Naive thymus-derived CD4-positive, alpha-beta T cell (primary cell): ENCODE measurements around the gene GATB. TPM values are rescaled to one million over a fixed set of nuclear protein-coding genes. Genes with fewer than 3 reads are reported as not detected.

ENCODE experiments used
- ATAC-seq: fragments of 150-1000 bp; cut with Tn5 transposase; 2 replicates; pipeline ENCODE4 v1.10.0; 2021; ENCODE audit warnings: mild to moderate bottlenecking, moderate library complexity
- CTCF ChIA-PET: fragments of 350-600 bp; sonication (Branson Sonifier 250); formaldehyde crosslinking; loops from one replicate; lab custom pipeline; 2021; ENCODE audit warnings: antibody characterized with exemption; lab: Charles Lee
- POLR2A ChIA-PET: fragments of 350-600 bp; sonication (Branson Sonifier 250); formaldehyde crosslinking; loops from one replicate; lab custom pipeline; 2021; ENCODE audit warnings: antibody characterized with exemption, inconsistent platforms; lab: Charles Lee
- DNase-seq, 9 donors: peaks; one replicate each; pipeline versions ENCODE4 v3.0.0 to v3.0.0-alpha.2; 2020 to 2022; ENCODE audit warnings: mixed read lengths in 1 of 9
- H3K27ac ChIP-seq: one replicate; pipeline ENCODE4 v1.7.0; 2013; ENCODE audit warnings: mild to moderate bottlenecking, low read depth, low read length, moderate library complexity
- H3K27me3 ChIP-seq, 2 donors: one replicate each; pipeline ENCODE4 v1.7.0; 2013; ENCODE audit warnings: low read length in 2 of 2, mild to moderate bottlenecking in 2 of 2, moderate library complexity in 2 of 2; ENCODE audit not compliant: control insufficient read depth in 2 of 2, insufficient read depth in 2 of 2
- H3K36me3 ChIP-seq, 3 experiments: 1 replicate in 2 of 3; 2 replicates in 1 of 3; pipeline ENCODE4 v1.7.0; 2013; ENCODE audit warnings: low read length in 3 of 3, mild to moderate bottlenecking in 3 of 3, moderate library complexity in 1 of 3; ENCODE audit not compliant: insufficient read depth in 3 of 3, control insufficient read depth in 2 of 3
- H3K4me1 ChIP-seq, 2 donors: one replicate each; pipeline ENCODE4 v1.7.0; 2013; ENCODE audit warnings: low read length in 2 of 2, mild to moderate bottlenecking in 2 of 2, moderate library complexity in 1 of 2; ENCODE audit not compliant: control insufficient read depth in 2 of 2, insufficient read depth in 2 of 2
- H3K4me3 ChIP-seq: 2 replicates; pipeline ENCODE4 v1.7.0; 2013; ENCODE audit warnings: mild to moderate bottlenecking, low read length
- H3K9me3 ChIP-seq, 3 experiments: 1 replicate in 2 of 3; 2 replicates in 1 of 3; pipeline ENCODE4 v1.7.0; 2013; ENCODE audit warnings: low read length in 3 of 3; ENCODE audit not compliant: control insufficient read depth in 2 of 3
- H3K27ac Mint-ChIP-seq, 9 donors: one replicate each; pipeline ENCODE4 v1.8.0; 2020 to 2022; ENCODE audit warnings: mixed read lengths in 9 of 9, mild to moderate bottlenecking in 8 of 9, moderate library complexity in 5 of 9, inconsistent platforms in 2 of 9
- H3K27me3 Mint-ChIP-seq, 5 donors: one replicate each; pipeline ENCODE4 v1.8.0; 2021 to 2022; ENCODE audit warnings: mixed read lengths in 5 of 5, mild to moderate bottlenecking in 1 of 5
- H3K36me3 Mint-ChIP-seq, 5 donors: one replicate each; pipeline ENCODE4 v1.8.0; 2020 to 2022; ENCODE audit warnings: mixed read lengths in 5 of 5, mild to moderate bottlenecking in 3 of 5, inconsistent platforms in 1 of 5
- H3K4me1 Mint-ChIP-seq, 7 donors: one replicate each; pipeline ENCODE4 v1.8.0; 2020 to 2022; ENCODE audit warnings: mixed read lengths in 7 of 7, mild to moderate bottlenecking in 3 of 7, inconsistent platforms in 1 of 7
- H3K4me3 Mint-ChIP-seq, 10 donors: one replicate each; pipeline ENCODE4 v1.8.0; 2020 to 2022; ENCODE audit warnings: mild to moderate bottlenecking in 10 of 10, mixed read lengths in 10 of 10, moderate library complexity in 6 of 10, inconsistent platforms in 2 of 10
- H3K9me3 Mint-ChIP-seq, 11 donors: one replicate each; pipeline ENCODE4 v1.8.0; 2020 to 2022; ENCODE audit warnings: mixed read lengths in 11 of 11, mild to moderate bottlenecking in 4 of 11, inconsistent platforms in 1 of 11, moderate library complexity in 1 of 11
- intact Hi-C, 2 donors: fragments of 100-400 bp; cut with micrococcal nuclease; formaldehyde crosslinking; loops; one replicate each; pipeline ENCODE4 v1.15.1; 2023
- polyA plus RNA-seq, 2 donors: library from polyadenylated mRNA; unstranded; fragments of 300-500 nt; fragmentation: Illumina TruSeq; gene quantifications; one replicate each; pipeline ENCODE4 v1.2.3, GENCODE V29; 2021
- total RNA-seq, 6 experiments: library from RNA in 5 of 6; stranded (reverse) in 5 of 6; gene quantifications; 1 replicate in 5 of 6; 2 replicates in 1 of 6; pipeline ENCODE4 v1.2.3 and lab custom pipeline; 2021 to 2026

The GATB gene
- total and polyA plus RNA-seq, 7 experiments from 2014 or later: 10.5 to 17.8 (median 14.2) TPM

DNA sequence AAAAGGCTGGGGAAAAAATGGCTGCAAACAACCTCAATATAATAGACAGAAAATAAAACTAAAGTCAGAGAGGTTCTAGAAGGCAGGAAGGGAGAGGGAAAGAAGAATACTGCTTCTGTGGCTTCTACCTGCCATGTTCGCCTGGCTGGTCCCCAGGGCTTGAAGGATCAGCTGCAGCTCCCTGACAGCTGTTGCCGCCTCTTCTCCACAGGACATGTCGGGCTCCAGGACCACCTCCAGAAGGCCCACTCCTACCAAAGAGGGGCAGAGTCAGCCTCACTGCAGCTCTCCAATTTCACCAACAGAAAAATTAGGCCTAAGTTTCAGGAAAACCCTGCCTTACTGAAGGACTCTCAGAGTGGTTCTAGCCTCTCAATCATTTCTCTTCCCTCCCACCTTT, 44.9 kb downstream of the GATB start:
- DNase-seq (no peak), ATAC-seq (no peak)
- Mint-ChIP-seq H3K9me3 (no peaks in the 10 kb centered on the region), H3K27ac (no peak overlapping the region), H3K36me3 (peaks cover 2 to 60% (median 12%) of the 10 kb centered on the region in 5 donors), H3K27me3 (no peaks in the 10 kb centered on the region), H3K4me3 (no peak overlapping the region), H3K4me1 (no peaks in the 10 kb centered on the region)
- H3K27me3 ChIP-seq: no peaks in the 10 kb centered on the region
- H3K27ac ChIP-seq: no peak overlapping the region
- H3K4me3 ChIP-seq: no peak overlapping the region
- intact Hi-C loops: no loop called here
- H3K36me3 ChIP-seq: peaks cover 0 to 32% (median 0%) of the 10 kb centered on the region in 3 experiments
- no peaks in the 10 kb centered on the region for H3K4me1 ChIP-seq
- CTCF ChIA-PET: interaction anchor here (0.7 kb wide), 1 partner anchor 90 kb away, joined by 8 read pairs; no protein-coding TSS in a partner anchor
- POLR2A ChIA-PET: no interaction called here
- H3K9me3 ChIP-seq: no peaks in the 10 kb centered on the region

- ChIA-PET CTCF (interaction anchor here (0.6 kb wide), 1 partner anchor 1483 kb away, joined by 3 read pairs; no protein-coding TSS in a partner anchor), POLR2A (no interaction called here)
- Histone ChIP-seq H3K4me3 (no peak overlapping the region), H3K4me1 (no peaks in the 10 kb centered on the region), H3K9me3 (no peaks in the 10 kb centered on the region), H3K27me3 (no peaks in the 10 kb centered on the region), H3K27ac (no peak overlapping the region), H3K36me3 (peaks cover 0 to 36% (median 0%) of the 10 kb centered on the region in 3 experiments)
- no peak overlapping the region for H3K4me3 Mint-ChIP-seq
- no peaks in the 10 kb centered on the region for H3K27me3 Mint-ChIP-seq
- peaks cover 0 to 6% (median 0%) of the 10 kb centered on the region in 7 donors for H3K4me1 Mint-ChIP-seq
- H3K36me3 Mint-ChIP-seq: peaks cover 2 to 68% (median 19%) of the 10 kb centered on the region in 5 donors
- intact Hi-C loops: no loop called here
- no peaks in the 10 kb centered on the region for H3K9me3 Mint-ChIP-seq
- no peak for DNase-seq
- no peak overlapping the region for H3K27ac Mint-ChIP-seq
- ATAC-seq: no peak
Measured at GRCh38 chr4:151712777-151713176, 48.0 kb downstream of the GATB start.

DNA sequence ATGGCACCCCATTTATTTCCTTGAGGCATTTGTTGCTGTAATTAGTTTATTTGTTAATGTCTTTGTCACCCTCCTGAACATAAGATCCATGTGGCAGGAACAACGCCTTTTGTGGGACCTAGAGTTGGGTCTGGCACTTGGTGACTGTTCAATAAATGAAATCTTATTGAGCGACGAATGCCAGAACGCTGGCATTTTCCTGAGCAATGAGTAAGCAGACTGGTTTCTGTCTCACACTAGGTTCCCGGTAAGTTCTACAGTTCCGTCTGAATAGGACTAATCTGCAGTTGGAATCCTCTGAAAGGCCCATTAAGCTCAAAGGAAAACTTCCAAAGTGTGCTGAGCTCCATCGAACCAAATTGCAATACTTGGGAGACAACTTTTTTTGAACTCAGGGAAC, 49.2 kb downstream of the GATB start:
- POLR2A ChIA-PET: no interaction called here
- CTCF ChIA-PET: no interaction called here
- intact Hi-C loops: no loop called here
- Histone ChIP-seq H3K9me3 (no peaks in the 10 kb centered on the region), H3K4me3 (no peak overlapping the region), H3K27ac (no peak overlapping the region), H3K27me3 (no peaks in the 10 kb centered on the region), H3K36me3 (peaks cover 0 to 40% (median 0%) of the 10 kb centered on the region in 3 experiments), H3K4me1 (no peaks in the 10 kb centered on the region)
- DNase-seq: no peak
- no peak for ATAC-seq
- Mint-ChIP-seq H3K9me3 (no peaks in the 10 kb centered on the region), H3K27me3 (no peaks in the 10 kb centered on the region), H3K36me3 (peaks cover 5 to 66% (median 24%) of the 10 kb centered on the region in 5 donors), H3K4me3 (no peak overlapping the region), H3K27ac (no peak overlapping the region), H3K4me1 (peaks cover 0 to 6% (median 0%) of the 10 kb centered on the region in 7 donors)

DNA sequence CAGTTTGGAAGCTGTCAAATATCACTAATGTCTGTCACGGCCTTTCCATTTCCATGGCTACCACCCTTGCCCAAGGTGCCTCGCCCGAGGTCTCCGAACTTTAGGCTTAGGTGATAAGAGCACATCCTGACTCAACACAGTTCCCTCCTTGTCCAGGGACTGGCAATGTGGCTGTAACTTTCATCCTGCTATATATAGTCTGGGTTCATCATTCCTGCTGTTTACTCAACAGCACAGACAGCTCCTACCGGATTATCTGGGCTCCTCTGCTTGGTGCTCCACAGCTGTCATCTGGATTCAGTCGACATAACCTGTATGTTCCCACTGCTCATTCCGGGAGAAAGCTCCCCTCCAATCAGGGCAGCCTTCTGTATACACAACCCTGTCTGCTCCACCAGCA, 51.2 kb downstream of the GATB start:
- no peak overlapping the region for H3K4me3 ChIP-seq
- Mint-ChIP-seq H3K36me3 (peaks cover 5 to 66% (median 30%) of the 10 kb centered on the region in 5 donors), H3K27ac (no peak overlapping the region), H3K4me1 (peaks cover 0 to 6% (median 0%) of the 10 kb centered on the region in 7 donors), H3K9me3 (no peaks in the 10 kb centered on the region), H3K4me3 (no peak overlapping the region), H3K27me3 (no peaks in the 10 kb centered on the region)
- peaks cover 0 to 28% (median 0%) of the 10 kb centered on the region in 3 experiments for H3K36me3 ChIP-seq
- H3K4me1 ChIP-seq: no peaks in the 10 kb centered on the region
- no peak overlapping the region for H3K27ac ChIP-seq
- DNase-seq (no peak), ATAC-seq (no peak)
- no peaks in the 10 kb centered on the region for H3K27me3 ChIP-seq
- intact Hi-C loops: no loop called here
- POLR2A ChIA-PET: no interaction called here
- CTCF ChIA-PET: interaction anchor here (0.6 kb wide), 1 partner anchor 87 kb away, joined by 3 read pairs; no protein-coding TSS in a partner anchor
- no peaks in the 10 kb centered on the region for H3K9me3 ChIP-seq

GRCh38 chr4:151709071-151709470, 51.7 kb downstream of the GATB start:
- DNase-seq (no peak), ATAC-seq (no peak)
- Mint-ChIP-seq H3K27me3 (no peaks in the 10 kb centered on the region), H3K27ac (no peak overlapping the region), H3K36me3 (peaks cover 5 to 67% (median 32%) of the 10 kb centered on the region in 5 donors), H3K9me3 (no peaks in the 10 kb centered on the region), H3K4me3 (no peak overlapping the region), H3K4me1 (peaks cover 0 to 6% (median 0%) of the 10 kb centered on the region in 7 donors)
- Histone ChIP-seq H3K27me3 (no peaks in the 10 kb centered on the region), H3K4me1 (no peaks in the 10 kb centered on the region), H3K36me3 (peaks cover 0 to 25% (median 0%) of the 10 kb centered on the region in 3 experiments), H3K4me3 (no peak overlapping the region), H3K27ac (no peak overlapping the region), H3K9me3 (no peaks in the 10 kb centered on the region)
- intact Hi-C loops: no loop called here
- POLR2A ChIA-PET: no interaction called here
- CTCF ChIA-PET: no interaction called here

DNA sequence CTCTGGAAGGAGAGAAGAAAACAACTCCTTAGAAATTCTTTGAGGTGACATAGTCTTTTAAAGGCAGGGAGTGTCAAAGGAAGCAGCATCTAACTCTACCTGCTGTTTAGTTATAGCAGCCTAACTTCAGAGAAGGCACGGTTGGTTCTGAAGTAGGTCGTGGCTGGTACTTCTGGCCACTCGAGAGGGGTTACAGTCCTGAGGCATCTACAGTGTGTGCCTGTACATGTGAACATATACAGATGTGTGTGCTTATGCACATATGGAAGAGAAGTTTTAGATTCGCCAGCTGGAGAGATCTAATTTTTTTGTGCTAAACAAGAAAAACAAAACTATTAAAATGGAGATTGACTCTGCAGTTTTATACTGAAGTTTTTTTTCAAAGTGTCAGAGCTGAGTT, 52.7 kb downstream of the GATB start:
- no peaks in the 10 kb centered on the region for H3K27me3 ChIP-seq
- H3K36me3 Mint-ChIP-seq: peaks cover 5 to 67% (median 41%) of the 10 kb centered on the region in 5 donors
- CTCF ChIA-PET: no interaction called here
- no peak overlapping the region for H3K4me3 ChIP-seq
- H3K36me3 ChIP-seq: peaks cover 0 to 31% (median 0%) of the 10 kb centered on the region in 3 experiments
- no peaks in the 10 kb centered on the region for H3K9me3 Mint-ChIP-seq
- peaks cover 0 to 6% (median 0%) of the 10 kb centered on the region in 7 donors for H3K4me1 Mint-ChIP-seq
- POLR2A ChIA-PET: interaction anchor here (0.6 kb wide), 1 partner anchor 518 kb away, joined by 3 read pairs; no protein-coding TSS in a partner anchor
- no peak overlapping the region for H3K27ac Mint-ChIP-seq
- DNase-seq (no peak), ATAC-seq (no peak)
- intact Hi-C loops: no loop called here
- H3K9me3 ChIP-seq: no peaks in the 10 kb centered on the region
- H3K27ac ChIP-seq: no peak overlapping the region
- H3K27me3 Mint-ChIP-seq: no peaks in the 10 kb centered on the region
- no peak overlapping the region for H3K4me3 Mint-ChIP-seq
- H3K4me1 ChIP-seq: no peaks in the 10 kb centered on the region

GRCh38 chr4:151703401-151703800, 57.4 kb downstream of the GATB start:
- no peaks in the 10 kb centered on the region for H3K9me3 ChIP-seq
- no peak for ATAC-seq
- peaks cover 0 to 14% (median 0%) of the 10 kb centered on the region in 7 donors for H3K4me1 Mint-ChIP-seq
- no peak overlapping the region for H3K27ac Mint-ChIP-seq
- no peaks in the 10 kb centered on the region for H3K27me3 Mint-ChIP-seq
- peaks cover 29 to 86% (median 73%) of the 10 kb centered on the region in 5 donors for H3K36me3 Mint-ChIP-seq
- H3K4me3 Mint-ChIP-seq: no peak overlapping the region
- H3K27ac ChIP-seq: no peak overlapping the region
- peaks cover 0 to 3% (median 0%) of the 10 kb centered on the region in 11 donors for H3K9me3 Mint-ChIP-seq
- no peaks in the 10 kb centered on the region for H3K4me1 ChIP-seq
- H3K36me3 ChIP-seq: peaks cover 0 to 34% (median 0%) of the 10 kb centered on the region in 3 experiments
- H3K27me3 ChIP-seq: no peaks in the 10 kb centered on the region
- no peak for DNase-seq
- intact Hi-C loops: no loop called here
- H3K4me3 ChIP-seq: no peak overlapping the region
- ChIA-PET CTCF (no interaction called here), POLR2A (no interaction called here)
